MCF 10A (cell line): ENCODE measurements around the gene LRRC41. TPM values are rescaled to one million over a fixed set of nuclear protein-coding genes. Genes with fewer than 3 reads are reported as not detected.
"Not testable (repeated sequence)": the region's sequence is repeated elsewhere in the genome, so short reads cannot be mapped to it uniquely, and the experiment has no call there.

Source experiments
- BruUV-seq: library from RNA; stranded (reverse); fragments of 400-500 nt; replicated peaks from 2 replicates; lab custom pipeline; 2021; lab: Mats Ljungman, UMichigan
- CTCF ChIA-PET: fragments of 300-600 bp; sonication (Branson Sonifier 250); formaldehyde crosslinking; extraction: SDS; loops from one replicate; lab custom pipeline; 2021; ENCODE audit warnings: antibody characterized with exemption, inconsistent platforms; lab: Yijun Ruan, JAX
- POLR2A ChIA-PET: fragments of 300-600, 350-650 bp; sonication (Branson Sonifier 250); formaldehyde crosslinking; extraction: SDS; loops from one replicate; lab custom pipeline; 2020; ENCODE audit warnings: antibody characterized with exemption, inconsistent platforms; lab: Yijun Ruan, JAX
- DNase-seq: peaks from one replicate; pipeline ENCODE4 v3.0.0-alpha.2; 2018; ENCODE audit not compliant: unreplicated experiment
- H3K27ac Mint-ChIP-seq: one replicate; pipeline ENCODE4 v1.8.0; 2022; ENCODE audit warnings: mild to moderate bottlenecking, low read depth, mixed read lengths; ENCODE audit not compliant: unreplicated experiment
- H3K27me3 Mint-ChIP-seq: one replicate; pipeline ENCODE4 v1.8.0; 2022; ENCODE audit warnings: mixed read lengths; ENCODE audit not compliant: insufficient read depth, unreplicated experiment
- H3K36me3 Mint-ChIP-seq: one replicate; pipeline ENCODE4 v1.8.0; 2022; ENCODE audit warnings: mild to moderate bottlenecking, moderate library complexity, mixed read lengths; ENCODE audit not compliant: insufficient read depth, unreplicated experiment
- H3K4me1 Mint-ChIP-seq: one replicate; pipeline ENCODE4 v1.8.0; 2022; ENCODE audit warnings: mixed read lengths; ENCODE audit not compliant: insufficient read depth, unreplicated experiment
- H3K4me3 Mint-ChIP-seq: one replicate; pipeline ENCODE4 v1.8.0; 2022; ENCODE audit warnings: mild to moderate bottlenecking, moderate library complexity, mixed read lengths; ENCODE audit not compliant: unreplicated experiment
- H3K9me3 Mint-ChIP-seq: one replicate; pipeline ENCODE4 v1.8.0; 2022; ENCODE audit warnings: mixed read lengths; ENCODE audit not compliant: unreplicated experiment
- intact Hi-C: fragments of 100-400 bp; cut with micrococcal nuclease; formaldehyde crosslinking; loops from 2 replicates; pipeline ENCODE4 v1.14.1; 2022
- total RNA-seq: library from RNA; stranded (reverse); gene quantifications from 2 replicates; pipeline ENCODE4 v1.2.3, GENCODE V29; 2022
- TF ChIP-seq, protein P1 (sequence below): fragments of 200-600 bp; IDR thresholded peaks from one replicate; pipeline ENCODE4 v1.8.0; 2022; ENCODE audit warnings: antibody characterized with exemption, mild to moderate bottlenecking; ENCODE audit not compliant: unreplicated experiment

LRRC41 gene
- total RNA-seq, 1 experiment from 2014 or later, result 92.6 TPM

DNA sequence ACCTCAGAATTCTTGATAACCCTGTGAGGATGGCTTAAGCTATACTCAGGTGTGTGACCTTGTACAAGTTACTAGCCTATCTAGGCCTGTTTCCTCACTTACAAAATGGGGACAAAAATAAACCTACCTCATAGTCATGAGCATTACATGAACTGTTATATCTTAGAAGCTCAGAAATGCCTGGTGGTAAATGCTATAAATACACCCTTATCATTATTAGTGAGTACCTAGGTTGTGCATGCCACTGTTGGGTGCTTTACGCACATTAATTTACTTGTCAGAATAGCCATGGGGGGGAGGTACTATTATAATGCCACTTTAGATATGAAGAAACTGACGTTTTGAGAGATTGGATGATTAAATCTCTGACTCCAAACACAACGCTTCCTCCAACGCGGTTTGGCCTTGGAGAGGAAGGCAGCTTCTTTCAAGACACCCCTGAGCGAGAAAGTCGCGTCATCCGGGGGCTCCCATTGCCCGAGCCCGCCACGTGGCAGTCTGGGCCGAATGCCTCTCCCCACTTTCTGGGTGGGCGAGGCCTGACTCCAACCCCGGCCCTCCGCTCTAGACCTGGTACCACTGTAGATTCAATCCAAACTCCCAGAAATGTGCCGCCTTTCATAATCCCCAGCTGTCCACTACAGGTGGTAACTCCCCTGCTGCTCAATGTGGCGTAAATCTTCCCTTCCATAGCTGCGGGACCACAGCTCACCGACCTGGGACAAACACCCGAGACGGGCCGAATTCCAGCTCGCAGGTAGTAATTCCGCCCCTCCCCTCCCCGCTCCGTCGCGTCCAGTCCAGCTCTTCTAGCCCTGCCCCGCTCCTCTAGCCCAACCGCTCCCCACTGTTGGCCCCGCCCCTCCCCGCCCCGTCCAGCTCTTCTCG is 56.6 kb downstream of the LRRC41 start:
- DNase-seq, result no peak
- Mint-ChIP-seq H3K27me3 (no peaks in the 10 kb centered on the region), H3K4me1 (peaks cover 25% of the 10 kb centered on the region), H3K4me3 (peak overlapping the region; percentile 81), H3K27ac (peak overlapping the region; percentile 91), H3K36me3 (no peaks in the 10 kb centered on the region), H3K9me3 (no peaks in the 10 kb centered on the region)
- TF ChIP-seq, protein P1, sequence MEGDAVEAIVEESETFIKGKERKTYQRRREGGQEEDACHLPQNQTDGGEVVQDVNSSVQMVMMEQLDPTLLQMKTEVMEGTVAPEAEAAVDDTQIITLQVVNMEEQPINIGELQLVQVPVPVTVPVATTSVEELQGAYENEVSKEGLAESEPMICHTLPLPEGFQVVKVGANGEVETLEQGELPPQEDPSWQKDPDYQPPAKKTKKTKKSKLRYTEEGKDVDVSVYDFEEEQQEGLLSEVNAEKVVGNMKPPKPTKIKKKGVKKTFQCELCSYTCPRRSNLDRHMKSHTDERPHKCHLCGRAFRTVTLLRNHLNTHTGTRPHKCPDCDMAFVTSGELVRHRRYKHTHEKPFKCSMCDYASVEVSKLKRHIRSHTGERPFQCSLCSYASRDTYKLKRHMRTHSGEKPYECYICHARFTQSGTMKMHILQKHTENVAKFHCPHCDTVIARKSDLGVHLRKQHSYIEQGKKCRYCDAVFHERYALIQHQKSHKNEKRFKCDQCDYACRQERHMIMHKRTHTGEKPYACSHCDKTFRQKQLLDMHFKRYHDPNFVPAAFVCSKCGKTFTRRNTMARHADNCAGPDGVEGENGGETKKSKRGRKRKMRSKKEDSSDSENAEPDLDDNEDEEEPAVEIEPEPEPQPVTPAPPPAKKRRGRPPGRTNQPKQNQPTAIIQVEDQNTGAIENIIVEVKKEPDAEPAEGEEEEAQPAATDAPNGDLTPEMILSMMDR, result no peak
- CTCF ChIA-PET, result interaction anchor here (0.5 to 3.3 kb wide), 15 partner anchors 9 to 1865 kb away, joined by 3 to 31 read pairs (median 3); partner anchors contain the start of genes LRRC41, NSUN4 and UQCRH
- TSS peak; percentile 88 for BruUV-seq
- POLR2A ChIA-PET, result interaction anchor here (0.5 to 3.6 kb wide), 23 partner anchors 12 to 662 kb away, joined by 3 to 39 read pairs (median 3); partner anchors contain the start of genes LRRC41, LURAP1, NSUN4 and UQCRH
- intact Hi-C loops, result loop anchor here (2.0 kb wide), 1 partner anchor 94 kb away; the partner anchor contains the start of gene NSUN4

DNA sequence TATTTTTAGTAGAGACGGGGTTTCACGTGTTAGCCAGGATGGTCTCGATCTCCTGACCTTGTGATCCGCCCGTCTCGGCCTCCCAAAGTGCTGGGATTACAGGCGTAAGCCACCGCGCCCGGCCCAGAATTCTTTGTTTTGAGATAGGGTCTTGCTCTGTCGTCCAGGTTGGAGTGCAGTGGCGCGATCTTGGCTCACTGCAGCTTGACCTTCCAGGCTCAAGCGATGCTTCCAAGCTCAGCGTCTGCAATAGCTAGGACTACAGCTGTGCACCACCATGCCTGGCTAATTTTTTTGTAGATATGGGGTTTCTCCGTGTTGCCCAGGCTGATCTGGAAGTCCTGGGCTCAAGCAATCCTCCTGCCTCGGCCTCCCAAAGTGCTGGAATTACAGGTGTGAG is 57.3 kb downstream of the LRRC41 start:
- intact Hi-C loops, result loop anchor here (2.0 kb wide), 1 partner anchor 95 kb away; the partner anchor contains the start of gene NSUN4
- ChIA-PET POLR2A (interaction anchor here (0.6 to 3.6 kb wide), 15 partner anchors 12 to 662 kb away, joined by 3 to 39 read pairs (median 8); partner anchors contain the start of genes LRRC41, LURAP1, NSUN4 and UQCRH), CTCF (interaction anchor here (0.5 to 3.3 kb wide), 13 partner anchors 9 to 763 kb away, joined by 3 to 31 read pairs (median 4); partner anchors contain the start of genes LRRC41, NSUN4 and UQCRH)
- not testable (repeated sequence) for H3K36me3 Mint-ChIP-seq, H3K27me3 Mint-ChIP-seq, H3K27ac Mint-ChIP-seq, H3K4me3 Mint-ChIP-seq, DNase-seq, BruUV-seq, H3K9me3 Mint-ChIP-seq
- peaks cover 24% of the 10 kb centered on the region for H3K4me1 Mint-ChIP-seq

DNA sequence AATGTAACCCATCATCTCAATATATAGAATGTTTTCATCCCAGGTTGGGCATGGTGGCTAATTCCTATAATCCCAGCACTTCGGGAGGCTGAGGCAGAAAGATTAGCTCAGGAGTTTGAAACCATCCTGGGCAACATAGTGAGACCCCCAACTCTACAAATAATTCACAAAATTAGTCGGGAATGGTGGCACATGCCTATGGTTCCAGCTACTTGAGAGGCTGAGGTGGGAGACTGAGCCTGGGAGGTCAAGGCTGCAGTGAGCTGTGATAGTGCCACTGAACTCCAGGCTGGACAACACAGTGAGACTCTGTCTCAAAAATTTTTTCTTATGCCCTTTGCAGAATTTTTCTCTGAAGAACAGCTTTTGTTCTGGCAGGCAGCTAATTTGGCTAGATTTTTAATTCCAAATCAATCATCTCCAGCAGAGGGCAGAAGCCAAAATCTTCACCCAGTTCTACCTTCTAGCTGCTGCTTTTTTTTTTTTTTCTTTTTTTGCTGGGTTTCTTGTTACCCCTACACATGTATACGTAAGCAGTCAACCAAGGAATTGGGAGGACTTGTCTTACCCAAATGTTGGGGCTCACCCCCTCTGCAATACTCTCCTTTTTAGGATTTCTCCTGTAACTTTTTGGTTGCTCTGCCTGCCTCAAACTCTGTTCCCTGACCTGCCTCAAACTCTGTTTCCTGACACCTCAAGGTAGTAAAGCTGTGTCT is 58.6 kb downstream of the LRRC41 start:
- intact Hi-C loops, result loop anchor here (2.0 kb wide), 1 partner anchor 104 kb away; no protein-coding TSS in a partner anchor
- TF ChIP-seq, protein P1, result peak; percentile 42
- Mint-ChIP-seq H3K27ac (no peak overlapping the region), H3K4me1 (peaks cover 23% of the 10 kb centered on the region), H3K27me3 (no peaks in the 10 kb centered on the region), H3K36me3 (no peaks in the 10 kb centered on the region), H3K4me3 (no peak overlapping the region), H3K9me3 (no peaks in the 10 kb centered on the region)
- DNase-seq, result peak; percentile 38
- BruUV-seq, result no TSS peak
- POLR2A ChIA-PET, result interaction anchor here (0.6 to 3.6 kb wide), 12 partner anchors 21 to 103 kb away, joined by 3 to 39 read pairs (median 3); partner anchors contain the start of genes LRRC41 and UQCRH
- CTCF ChIA-PET, result interaction anchor here (0.5 to 3.3 kb wide), 38 partner anchors 10 to 1270 kb away, joined by 3 to 31 read pairs (median 4); partner anchors contain the start of gene NSUN4

DNA sequence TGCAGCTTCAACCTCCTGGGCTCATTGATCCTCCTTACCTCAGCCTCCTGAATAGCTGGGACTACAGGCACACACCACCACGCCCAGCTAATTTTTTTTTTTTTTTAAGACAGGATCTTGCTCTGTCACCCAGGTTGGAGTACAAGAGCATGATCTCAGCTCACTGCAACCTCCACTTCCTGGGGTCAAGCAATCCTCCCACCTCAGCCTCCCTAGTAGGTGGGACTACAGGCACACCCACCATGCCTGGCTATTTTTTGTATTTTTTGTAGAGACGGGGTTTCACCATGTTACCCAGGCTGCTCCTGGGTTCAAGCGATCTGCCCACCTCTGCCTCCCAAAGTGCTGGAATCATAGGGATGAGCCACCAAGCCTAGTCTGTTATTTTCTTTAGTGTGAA is 59.6 kb downstream of the LRRC41 start:
- intact Hi-C loops, result loop anchor here (2.0 kb wide), 1 partner anchor 105 kb away; no protein-coding TSS in a partner anchor
- POLR2A ChIA-PET, result interaction anchor here (1.1 kb wide), 1 partner anchor 96 kb away, joined by 3 read pairs; no protein-coding TSS in a partner anchor
- H3K27ac Mint-ChIP-seq, result not testable (repeated sequence)

More for the DNA sequence above, 59.6 kb downstream of the LRRC41 start:
- BruUV-seq, H3K36me3 Mint-ChIP-seq, H3K27me3 Mint-ChIP-seq, H3K4me3 Mint-ChIP-seq, DNase-seq, H3K9me3 Mint-ChIP-seq: not testable (repeated sequence)
- CTCF ChIA-PET, result interaction anchor here (0.6 to 1.1 kb wide), 5 partner anchors 20 to 558 kb away, joined by 3 to 6 read pairs (median 3); no protein-coding TSS in a partner anchor
- peaks cover 13% of the 10 kb centered on the region for H3K4me1 Mint-ChIP-seq
